Measurements from ENCODE around the gene RXFP2. TPM values are rescaled to one million over a fixed set of nuclear protein-coding genes. Genes with fewer than 3 reads are reported as not detected.

The RXFP2 gene
- total and polyA plus RNA-seq, 9 of the 15 experiments (the other 6 are each of a cell fraction or from before 2014, with no cell fraction given) = not detected

DNA sequence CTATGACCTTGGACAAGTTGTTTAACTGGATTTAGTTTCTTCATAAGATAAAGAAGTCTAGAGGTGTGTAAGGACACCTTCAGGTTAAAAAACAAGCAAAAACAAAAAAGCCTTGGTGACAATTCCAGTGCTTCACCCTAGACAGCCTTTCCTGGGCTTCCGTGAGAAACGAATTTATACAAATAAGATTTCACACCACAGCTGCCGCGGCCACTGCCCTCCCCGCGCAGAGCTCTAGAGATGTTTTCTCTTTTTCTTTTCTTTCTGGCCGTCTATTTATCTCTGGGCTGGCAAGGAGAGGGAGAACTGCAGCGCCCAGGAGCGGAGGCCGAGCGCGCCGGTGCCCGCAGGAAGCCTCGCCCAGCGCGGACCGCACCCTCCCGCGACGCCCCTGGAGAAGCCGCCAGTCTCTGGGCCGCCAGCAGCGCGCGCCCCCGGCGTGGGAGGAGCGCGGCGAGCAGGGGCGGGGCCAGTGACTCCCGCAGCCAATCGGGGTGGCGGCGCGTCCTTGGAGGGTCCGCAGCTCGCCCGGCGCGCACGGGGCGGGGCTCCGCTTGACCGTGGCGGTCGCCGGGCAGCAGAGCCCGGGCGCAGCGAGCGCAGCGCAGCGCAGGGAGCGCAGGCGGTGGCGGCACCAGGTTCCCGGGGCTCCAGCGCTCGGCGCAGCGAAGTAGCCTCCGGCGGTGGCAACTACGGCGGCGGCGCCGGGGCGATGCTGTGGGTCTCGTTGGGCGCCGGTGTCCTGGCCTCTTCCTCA lies 107.0 kb downstream of the RXFP2 start:
- intact Hi-C loops (cut with micrococcal nuclease) (no loop called here), in situ Hi-C loops (cut with MboI) (no loop called here)
- DNase-seq (ENCODE audit: extremely low read depth in 1 of 4, low spot score in 3 of 4) (peak; percentile 73 to 89 (median 80)), ATAC-seq (peak; percentile 100), FAIRE-seq (no peak)
- no TSS peak for BruUV-seq (replicated peaks)
- Histone ChIP-seq H3K4me3 (peak overlapping the region; percentile 41), H3K9me3 (replicated peaks; ENCODE audit: control insufficient read depth, insufficient read depth, low read depth, low read length) (no peaks in the 10 kb centered on the region), H2AFZ (ENCODE audit: low read depth, low read length) (peak overlapping the region; percentile 23; the same call in 1 of the 2 replicates), H3K9me1 (ENCODE audit: control insufficient read depth, insufficient read depth, low read length) (no peaks in the 10 kb centered on the region), H3K4me1 (replicated peaks in 1 of 2; ENCODE audit: control insufficient read depth in 2 of 2, insufficient read depth in 2 of 2, low read length in 2 of 2) (peaks cover 0 to 10% of the 10 kb centered on the region in 2 experiments; a peak in 2 of 5 replicates), H3K27ac (ENCODE audit: extremely low read depth, low read depth, low read length) (no peak overlapping the region), H4K20me1 (replicated peaks; ENCODE audit: control insufficient read depth, insufficient read depth, low read length) (no peaks in the 10 kb centered on the region), H3K36me3 (ENCODE audit: control insufficient read depth, insufficient read depth, low read length) (no peaks in the 10 kb centered on the region), H3K27me3 (ENCODE audit: control insufficient read depth in 2 of 2, insufficient read depth in 2 of 2, low read length in 2 of 2) (0 out of 5 replicates have a peak, but pooled peaks cover 0 to 3% of the 10 kb centered on the region in 2 experiments), H3K9ac (ENCODE audit: insufficient read depth in 1 of 2, low read depth in 2 of 2, low read length in 2 of 2) (peak overlapping the region in 1 of 2 experiments; percentile 58; a peak in 2 of 4 replicates), H3K4me2 (ENCODE audit: insufficient read depth, low read length) (peak overlapping the region; percentile 52; the same call in 1 of the 2 replicates), H3K79me2 (ENCODE audit: control insufficient read depth, insufficient read depth, low read length) (no peaks in the 10 kb centered on the region)
- WGBS (ENCODE audit: insufficient coverage, low coverage, missing lambda C conversion rate) = under 1% methylated on average over 29 of the region's 74 CpGs
- POLR2A ChIA-PET = interaction anchor here (0.6 kb wide), 1 partner anchor 154 kb away, joined by 3 read pairs; no protein-coding TSS in a partner anchor
- CTCF ChIA-PET (ENCODE audit: low intra/inter-chr PET ratio) = no interaction called here
- no peak for TF ChIP-seq CBFA2T3 (IDR thresholded peaks at IDR 0.05)
- TF ChIP-seq, protein P1, sequence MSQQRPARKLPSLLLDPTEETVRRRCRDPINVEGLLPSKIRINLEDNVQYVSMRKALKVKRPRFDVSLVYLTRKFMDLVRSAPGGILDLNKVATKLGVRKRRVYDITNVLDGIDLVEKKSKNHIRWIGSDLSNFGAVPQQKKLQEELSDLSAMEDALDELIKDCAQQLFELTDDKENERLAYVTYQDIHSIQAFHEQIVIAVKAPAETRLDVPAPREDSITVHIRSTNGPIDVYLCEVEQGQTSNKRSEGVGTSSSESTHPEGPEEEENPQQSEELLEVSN (IDR thresholded peaks at IDR 0.05; ENCODE audit: borderline replicate concordance in 1 of 2, extremely low read depth in 1 of 2, insufficient read depth in 1 of 2, insufficient read length in 1 of 2, low read depth in 1 of 2, low read length in 1 of 2, poor library complexity in 1 of 2, severe bottlenecking in 1 of 2) = peak in 1 of 2 experiments; percentile 42
- TF ChIP-seq HNRNPK (IDR thresholded peaks at IDR 0.05; ENCODE audit: low read depth, low read length, poor library complexity, severe bottlenecking) = peak; percentile 44
- TF ChIP-seq, protein P2, sequence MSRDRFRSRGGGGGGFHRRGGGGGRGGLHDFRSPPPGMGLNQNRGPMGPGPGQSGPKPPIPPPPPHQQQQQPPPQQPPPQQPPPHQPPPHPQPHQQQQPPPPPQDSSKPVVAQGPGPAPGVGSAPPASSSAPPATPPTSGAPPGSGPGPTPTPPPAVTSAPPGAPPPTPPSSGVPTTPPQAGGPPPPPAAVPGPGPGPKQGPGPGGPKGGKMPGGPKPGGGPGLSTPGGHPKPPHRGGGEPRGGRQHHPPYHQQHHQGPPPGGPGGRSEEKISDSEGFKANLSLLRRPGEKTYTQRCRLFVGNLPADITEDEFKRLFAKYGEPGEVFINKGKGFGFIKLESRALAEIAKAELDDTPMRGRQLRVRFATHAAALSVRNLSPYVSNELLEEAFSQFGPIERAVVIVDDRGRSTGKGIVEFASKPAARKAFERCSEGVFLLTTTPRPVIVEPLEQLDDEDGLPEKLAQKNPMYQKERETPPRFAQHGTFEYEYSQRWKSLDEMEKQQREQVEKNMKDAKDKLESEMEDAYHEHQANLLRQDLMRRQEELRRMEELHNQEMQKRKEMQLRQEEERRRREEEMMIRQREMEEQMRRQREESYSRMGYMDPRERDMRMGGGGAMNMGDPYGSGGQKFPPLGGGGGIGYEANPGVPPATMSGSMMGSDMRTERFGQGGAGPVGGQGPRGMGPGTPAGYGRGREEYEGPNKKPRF (IDR thresholded peaks at IDR 0.05; ENCODE audit: low read depth, low read length) = no peak
- no peak for TF ChIP-seq EWSR1 (IDR thresholded peaks at IDR 0.05; ENCODE audit: borderline replicate concordance, low read depth, partially characterized antibody)
- TF ChIP-seq SMARCA4 (IDR thresholded peaks at IDR 0.05) = no peak
- TF ChIP-seq HNRNPLL (IDR thresholded peaks at IDR 0.05; ENCODE audit: low read depth, low read length, poor library complexity, severe bottlenecking) = peak; percentile 98
- peak in 1 of 2 experiments; percentile 26; a peak in 2 of 4 replicates for TF ChIP-seq NRF1 (conservative IDR thresholded peaks at IDR 0.05 in 1 of 2, IDR thresholded peaks at IDR 0.05 in 1 of 2)
- no peak for TF ChIP-seq NFYB (IDR thresholded peaks at IDR 0.05; ENCODE audit: extremely low read depth, insufficient read length)
- no peak for TF ChIP-seq ESRRB (CRISPR knock-in tag; IDR thresholded peaks at IDR 0.05; ENCODE audit: borderline replicate concordance)
- peak; percentile 49; the same call in 1 of the 2 replicates for TF ChIP-seq CTBP1 (IDR thresholded peaks at IDR 0.05; ENCODE audit: borderline replicate concordance)
- no peak for TF ChIP-seq TAL1 (IDR thresholded peaks at IDR 0.05)
- TF ChIP-seq POLR2AphosphoS2 (IDR thresholded peaks at IDR 0.05; ENCODE audit: low read length) = no peak

Measured in K562 (cell line).